Esophagus muscularis mucosa (tissue), 4 donors: ENCODE measurements around the gene SLC7A6.

Experiments
- CTCF ChIP-seq, 3 experiments: fragments of 200-600 bp in 2 of 3; fragments of 450-650 bp in 1 of 3; sonication (generic) in 2 of 3; IDR thresholded peaks; one replicate each; pipeline ENCODE4 v1.5.1; 2017 to 2019; ENCODE audit warnings: antibody characterized with exemption in 3 of 3, mild to moderate bottlenecking in 2 of 3, moderate library complexity in 1 of 3
- EP300 ChIP-seq: sonication (generic); formaldehyde crosslinking; IDR thresholded peaks from one replicate; pipeline ENCODE4 v1.6.1; 2017; ENCODE audit warnings: antibody characterized with exemption
- POLR2A ChIP-seq: fragments of 450-650 bp; IDR thresholded peaks from one replicate; pipeline ENCODE4 v1.6.1; 2017; ENCODE audit warnings: antibody characterized with exemption, moderate library complexity, mild to moderate bottlenecking, low read depth
- POLR2AphosphoS5 ChIP-seq, 2 donors: sonication (generic); formaldehyde crosslinking; IDR thresholded peaks; one replicate each; pipeline ENCODE4 v1.6.1; 2017; ENCODE audit warnings: antibody characterized with exemption in 2 of 2

- TF ChIP-seq POLR2A, result no peak
- TF ChIP-seq CTCF (IDR thresholded peaks at IDR 0.05), result no peak
- no peak for TF ChIP-seq POLR2AphosphoS5 (IDR thresholded peaks at IDR 0.05)
- no peak for TF ChIP-seq EP300
These were observed 15.6 kb downstream of the SLC7A6 start for GRCh38 chr16:68279726-68280558.
